WTC11 (cell line): ENCODE measurements around the gene C1QTNF2.

Experiments used
- CTCF ChIP-seq: fragments of 200-600 bp; IDR thresholded peaks from 2 replicates; pipeline ENCODE4 v1.8.0; 2022; ENCODE audit warnings: antibody characterized with exemption
- MYBL2 ChIP-seq: sonication (generic); formaldehyde crosslinking; IDR thresholded peaks from 2 replicates; pipeline ENCODE4 v1.8.1; 2023; ENCODE audit warnings: mild to moderate bottlenecking, moderate library complexity, missing genetic modification reagents
- ZNF121 ChIP-seq: sonication (generic); formaldehyde crosslinking; IDR thresholded peaks from 2 replicates; pipeline ENCODE4 v1.8.0; 2023; ENCODE audit warnings: missing genetic modification reagents

GRCh38 chr5:160327818-160328217 lies 42.6 kb downstream of the C1QTNF2 start:
- TF ChIP-seq CTCF (no peak), MYBL2 (no peak), ZNF121 (CRISPR knock-in tag) (no peak)
